HG03095 (cell line): Measurements from ENCODE around the gene EPB41L2.
"Not testable (repeated sequence)": the region's sequence is repeated elsewhere in the genome, so short reads cannot be mapped to it uniquely, and the experiment has no call there.

Experiments
- ATAC-seq: cut with Tn5 transposase; IDR thresholded peaks from one replicate; pipeline ENCODE4 v1.9.1; 2021; ENCODE audit warnings: moderate library complexity; ENCODE audit not compliant: unreplicated experiment

EPB41L2 gene

GRCh38 chr6:131063028-131063763 is at the start of gene EPB41L2:
Gene EPB41L2 (minus strand): TSS chr6:131063245. CDS start chr6:130956485, 106,760 bp downstream.
- peak; percentile 72 for ATAC-seq

- no peak for ATAC-seq
These were observed 49.2 kb upstream of the EPB41L2 start for GRCh38 chr6:131112249-131112648.

- ATAC-seq = no peak
These were observed 44.1 kb upstream of the EPB41L2 start for GRCh38 chr6:131107151-131107550.

- ATAC-seq = no peak
These were observed 40.9 kb upstream of the EPB41L2 start for GRCh38 chr6:131103901-131104300.

GRCh38 chr6:131103296-131103695 is 40.3 kb upstream of the EPB41L2 start:
- ATAC-seq = no peak

GRCh38 chr6:131101911-131102680 is 39.1 kb upstream of the EPB41L2 start:
- no peak for ATAC-seq

- no peak for ATAC-seq
These were observed 33.7 kb upstream of the EPB41L2 start for GRCh38 chr6:131096786-131097185.

- ATAC-seq = no peak
These were observed 30.3 kb upstream of the EPB41L2 start for GRCh38 chr6:131093334-131093733.

- ATAC-seq = not testable (repeated sequence)
These were observed 28.9 kb upstream of the EPB41L2 start for GRCh38 chr6:131091944-131092343.

- ATAC-seq = not testable (repeated sequence)
These were observed 27.3 kb upstream of the EPB41L2 start for GRCh38 chr6:131090339-131090738.

GRCh38 chr6:131084982-131085381 is 21.9 kb upstream of the EPB41L2 start:
- ATAC-seq = no peak

GRCh38 chr6:131083687-131084086 is 20.6 kb upstream of the EPB41L2 start:
- ATAC-seq = no peak

GRCh38 chr6:131082335-131082734 is 19.3 kb upstream of the EPB41L2 start:
- no peak for ATAC-seq

GRCh38 chr6:131080084-131080483 is 17.0 kb upstream of the EPB41L2 start:
- ATAC-seq = no peak

GRCh38 chr6:131073577-131073976 is 10.5 kb upstream of the EPB41L2 start:
- no peak for ATAC-seq

GRCh38 chr6:131070061-131070460 is 7.0 kb upstream of the EPB41L2 start:
- no peak for ATAC-seq

GRCh38 chr6:131068165-131068564 is 5.1 kb upstream of the EPB41L2 start:
- no peak for ATAC-seq

- no peak for ATAC-seq
These were observed 4.5 kb upstream of the EPB41L2 start for GRCh38 chr6:131067521-131067920.

GRCh38 chr6:131065824-131066171 is 2.8 kb upstream of the EPB41L2 start:
- ATAC-seq = no peak

- no peak for ATAC-seq
These were observed 2.2 kb upstream of the EPB41L2 start for GRCh38 chr6:131065112-131065823.

- ATAC-seq = peak; percentile 1
These were observed 773 bp upstream of the EPB41L2 start for GRCh38 chr6:131063764-131064272.
